Measurements from ENCODE around the gene EPC2. TPM values are rescaled to one million over a fixed set of nuclear protein-coding genes. Genes with fewer than 3 reads are reported as not detected.

EPC2 gene
- polyA plus RNA-seq, 1 of the 3 experiments (the other 2 are of a cell fraction) = 8.8 TPM

GRCh38 chr2:148826791-148827190, 182.2 kb downstream of the EPC2 start:
- H3K27ac ChIP-seq (ENCODE audit: low read depth in 2 of 2, low read length in 1 of 2) = no peak overlapping the region
- no peaks in the 10 kb centered on the region for H3K27me3 ChIP-seq (ENCODE audit: insufficient read depth)
- no peaks in the 10 kb centered on the region for H3K4me1 ChIP-seq (ENCODE audit: control insufficient read depth in 1 of 2, insufficient read depth in 2 of 2, low read depth in 1 of 2, low read length in 1 of 2)
- H4K20me1 ChIP-seq (ENCODE audit: insufficient read depth) = no peaks in the 10 kb centered on the region
- H3K79me2 ChIP-seq (ENCODE audit: insufficient read depth) = no peaks in the 10 kb centered on the region
- TF ChIP-seq YY1 (IDR thresholded peaks at IDR 0.05; ENCODE audit: low read depth) = no peak
- TF ChIP-seq TCF12 (IDR thresholded peaks at IDR 0.05) = no peak
- TF ChIP-seq PBX3 (IDR thresholded peaks at IDR 0.05) = no peak
- TF ChIP-seq, protein P1, sequence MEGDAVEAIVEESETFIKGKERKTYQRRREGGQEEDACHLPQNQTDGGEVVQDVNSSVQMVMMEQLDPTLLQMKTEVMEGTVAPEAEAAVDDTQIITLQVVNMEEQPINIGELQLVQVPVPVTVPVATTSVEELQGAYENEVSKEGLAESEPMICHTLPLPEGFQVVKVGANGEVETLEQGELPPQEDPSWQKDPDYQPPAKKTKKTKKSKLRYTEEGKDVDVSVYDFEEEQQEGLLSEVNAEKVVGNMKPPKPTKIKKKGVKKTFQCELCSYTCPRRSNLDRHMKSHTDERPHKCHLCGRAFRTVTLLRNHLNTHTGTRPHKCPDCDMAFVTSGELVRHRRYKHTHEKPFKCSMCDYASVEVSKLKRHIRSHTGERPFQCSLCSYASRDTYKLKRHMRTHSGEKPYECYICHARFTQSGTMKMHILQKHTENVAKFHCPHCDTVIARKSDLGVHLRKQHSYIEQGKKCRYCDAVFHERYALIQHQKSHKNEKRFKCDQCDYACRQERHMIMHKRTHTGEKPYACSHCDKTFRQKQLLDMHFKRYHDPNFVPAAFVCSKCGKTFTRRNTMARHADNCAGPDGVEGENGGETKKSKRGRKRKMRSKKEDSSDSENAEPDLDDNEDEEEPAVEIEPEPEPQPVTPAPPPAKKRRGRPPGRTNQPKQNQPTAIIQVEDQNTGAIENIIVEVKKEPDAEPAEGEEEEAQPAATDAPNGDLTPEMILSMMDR (IDR thresholded peaks at IDR 0.05) = no peak
- TF ChIP-seq USF2 (IDR thresholded peaks at IDR 0.05; ENCODE audit: borderline replicate concordance, low read depth, low read length) = no peak
- TF ChIP-seq FOXM1 (IDR thresholded peaks at IDR 0.05; ENCODE audit: low read depth) = no peak
- no peak for TF ChIP-seq EP300 (IDR thresholded peaks at IDR 0.05; ENCODE audit: borderline replicate concordance in 1 of 2, low read depth in 1 of 2, low read length in 1 of 2)
- TF ChIP-seq, protein P2, sequence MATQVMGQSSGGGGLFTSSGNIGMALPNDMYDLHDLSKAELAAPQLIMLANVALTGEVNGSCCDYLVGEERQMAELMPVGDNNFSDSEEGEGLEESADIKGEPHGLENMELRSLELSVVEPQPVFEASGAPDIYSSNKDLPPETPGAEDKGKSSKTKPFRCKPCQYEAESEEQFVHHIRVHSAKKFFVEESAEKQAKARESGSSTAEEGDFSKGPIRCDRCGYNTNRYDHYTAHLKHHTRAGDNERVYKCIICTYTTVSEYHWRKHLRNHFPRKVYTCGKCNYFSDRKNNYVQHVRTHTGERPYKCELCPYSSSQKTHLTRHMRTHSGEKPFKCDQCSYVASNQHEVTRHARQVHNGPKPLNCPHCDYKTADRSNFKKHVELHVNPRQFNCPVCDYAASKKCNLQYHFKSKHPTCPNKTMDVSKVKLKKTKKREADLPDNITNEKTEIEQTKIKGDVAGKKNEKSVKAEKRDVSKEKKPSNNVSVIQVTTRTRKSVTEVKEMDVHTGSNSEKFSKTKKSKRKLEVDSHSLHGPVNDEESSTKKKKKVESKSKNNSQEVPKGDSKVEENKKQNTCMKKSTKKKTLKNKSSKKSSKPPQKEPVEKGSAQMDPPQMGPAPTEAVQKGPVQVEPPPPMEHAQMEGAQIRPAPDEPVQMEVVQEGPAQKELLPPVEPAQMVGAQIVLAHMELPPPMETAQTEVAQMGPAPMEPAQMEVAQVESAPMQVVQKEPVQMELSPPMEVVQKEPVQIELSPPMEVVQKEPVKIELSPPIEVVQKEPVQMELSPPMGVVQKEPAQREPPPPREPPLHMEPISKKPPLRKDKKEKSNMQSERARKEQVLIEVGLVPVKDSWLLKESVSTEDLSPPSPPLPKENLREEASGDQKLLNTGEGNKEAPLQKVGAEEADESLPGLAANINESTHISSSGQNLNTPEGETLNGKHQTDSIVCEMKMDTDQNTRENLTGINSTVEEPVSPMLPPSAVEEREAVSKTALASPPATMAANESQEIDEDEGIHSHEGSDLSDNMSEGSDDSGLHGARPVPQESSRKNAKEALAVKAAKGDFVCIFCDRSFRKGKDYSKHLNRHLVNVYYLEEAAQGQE (IDR thresholded peaks at IDR 0.05; ENCODE audit: low read depth, low read length) = no peak
- TF ChIP-seq GABPA (IDR thresholded peaks at IDR 0.05; ENCODE audit: low read depth) = no peak
- TF ChIP-seq TAF1 (IDR thresholded peaks at IDR 0.05; ENCODE audit: borderline replicate concordance, low read depth, low read length) = no peak
- TF ChIP-seq, protein P3, sequence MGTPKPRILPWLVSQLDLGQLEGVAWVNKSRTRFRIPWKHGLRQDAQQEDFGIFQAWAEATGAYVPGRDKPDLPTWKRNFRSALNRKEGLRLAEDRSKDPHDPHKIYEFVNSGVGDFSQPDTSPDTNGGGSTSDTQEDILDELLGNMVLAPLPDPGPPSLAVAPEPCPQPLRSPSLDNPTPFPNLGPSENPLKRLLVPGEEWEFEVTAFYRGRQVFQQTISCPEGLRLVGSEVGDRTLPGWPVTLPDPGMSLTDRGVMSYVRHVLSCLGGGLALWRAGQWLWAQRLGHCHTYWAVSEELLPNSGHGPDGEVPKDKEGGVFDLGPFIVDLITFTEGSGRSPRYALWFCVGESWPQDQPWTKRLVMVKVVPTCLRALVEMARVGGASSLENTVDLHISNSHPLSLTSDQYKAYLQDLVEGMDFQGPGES (IDR thresholded peaks at IDR 0.05; ENCODE audit: low read depth, low read length) = no peak
- TF ChIP-seq FOSL2 (IDR thresholded peaks at IDR 0.05; ENCODE audit: borderline replicate concordance, low read depth) = no peak
- TF ChIP-seq RXRA (IDR thresholded peaks at IDR 0.05; ENCODE audit: borderline replicate concordance, low read depth) = no peak
- no peak for TF ChIP-seq RCOR1 (IDR thresholded peaks at IDR 0.05; ENCODE audit: low read length)
- no peak for TF ChIP-seq NFIC (IDR thresholded peaks at IDR 0.05; ENCODE audit: borderline replicate concordance)
- TF ChIP-seq MXI1 (IDR thresholded peaks at IDR 0.05; ENCODE audit: low read depth, low read length) = no peak
- ChIA-PET CTCF (no interaction called here), POLR2A (no interaction called here)
- H3F3A ChIP-seq (replicated peaks; ENCODE audit: insufficient read depth) = no peaks in the 10 kb centered on the region
- no peak overlapping the region for H3K9ac ChIP-seq
- no peaks in the 10 kb centered on the region for H3K9me2 ChIP-seq
- H3K4me3 ChIP-seq (ENCODE audit: low read depth in 2 of 2, low read length in 1 of 2) = no peak overlapping the region
- no peak for DNase-seq
- no peak overlapping the region for H2AFZ ChIP-seq (ENCODE audit: low read depth)
- no peaks in the 10 kb centered on the region for H3K36me3 ChIP-seq (replicated peaks in 1 of 2; ENCODE audit: control insufficient read depth in 1 of 2, insufficient read depth in 2 of 2, low read length in 1 of 2)
- no peaks in the 10 kb centered on the region for H3K9me3 ChIP-seq
- no peak overlapping the region for H3K4me2 ChIP-seq
